Measurements from ENCODE around the gene DTNBP1.

DTNBP1 gene

GRCh38 chr6:15513131-15513771 is 149.6 kb downstream of the DTNBP1 start:
- no peak for FAIRE-seq

DNA sequence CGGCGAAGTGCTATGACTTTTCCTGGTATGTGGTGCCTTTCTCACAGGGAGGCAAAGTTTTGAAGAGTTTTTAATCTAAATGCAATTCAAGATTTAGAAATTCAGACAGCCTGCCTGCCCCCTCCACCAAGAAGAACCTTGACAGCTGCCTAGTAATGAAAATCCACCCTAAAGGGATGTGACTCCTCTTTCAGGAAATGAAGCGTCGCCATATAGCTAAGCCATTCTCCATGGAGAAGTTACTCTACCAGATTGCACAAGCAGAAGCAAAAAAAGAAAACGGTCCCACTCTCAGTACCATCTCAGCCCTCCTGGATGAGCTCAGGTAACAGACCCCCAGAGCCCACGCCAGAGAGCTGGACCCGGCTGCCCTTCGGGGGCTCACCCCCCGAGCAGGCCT is 150.1 kb downstream of the DTNBP1 start:
- no peak for FAIRE-seq

DNA sequence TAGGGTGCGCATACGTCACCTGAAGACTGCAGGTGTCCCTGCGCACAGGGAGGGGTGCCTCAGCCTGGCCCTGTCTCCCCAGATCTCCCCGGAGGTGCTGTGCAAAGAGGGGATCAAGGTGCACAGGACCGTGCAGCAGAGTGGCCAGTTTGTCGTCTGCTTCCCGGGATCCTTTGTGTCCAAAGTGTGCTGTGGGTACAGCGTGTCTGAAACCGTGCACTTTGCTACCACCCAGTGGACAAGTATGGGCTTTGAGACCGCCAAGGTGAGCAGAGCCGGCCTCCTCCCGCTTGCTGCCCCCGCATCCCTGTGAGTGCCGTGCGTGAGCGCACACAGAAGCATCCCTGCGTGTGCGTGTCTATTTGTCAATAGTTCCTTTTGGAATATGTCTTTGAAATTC is 150.7 kb downstream of the DTNBP1 start:
- no peak for FAIRE-seq

GRCh38 chr6:15511248-15512125 is 151.3 kb downstream of the DTNBP1 start:
- no peak for FAIRE-seq

GRCh38 chr6:15510536-15511247 is 152.1 kb downstream of the DTNBP1 start:
- no peak for FAIRE-seq

DNA sequence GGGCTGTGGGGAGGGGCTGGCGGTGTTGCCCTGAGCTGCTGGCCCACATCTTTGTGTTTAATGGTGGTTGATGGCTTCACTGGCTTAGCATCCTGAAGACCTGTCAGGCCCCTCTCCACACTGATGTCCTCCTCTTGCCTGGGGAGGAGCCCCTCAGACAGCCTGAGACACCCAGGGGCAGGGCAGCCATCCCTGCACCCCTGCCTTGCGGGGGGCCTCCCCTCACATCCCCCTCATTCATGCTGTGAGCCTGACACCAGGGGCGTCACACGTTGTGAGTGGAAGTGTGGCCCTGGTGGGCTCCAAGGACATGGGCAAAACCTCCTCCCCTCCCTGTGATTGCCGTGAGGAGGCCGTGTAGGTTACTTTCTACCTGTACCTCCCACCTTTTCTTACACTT is 152.7 kb downstream of the DTNBP1 start:
- no peak for FAIRE-seq

DNA sequence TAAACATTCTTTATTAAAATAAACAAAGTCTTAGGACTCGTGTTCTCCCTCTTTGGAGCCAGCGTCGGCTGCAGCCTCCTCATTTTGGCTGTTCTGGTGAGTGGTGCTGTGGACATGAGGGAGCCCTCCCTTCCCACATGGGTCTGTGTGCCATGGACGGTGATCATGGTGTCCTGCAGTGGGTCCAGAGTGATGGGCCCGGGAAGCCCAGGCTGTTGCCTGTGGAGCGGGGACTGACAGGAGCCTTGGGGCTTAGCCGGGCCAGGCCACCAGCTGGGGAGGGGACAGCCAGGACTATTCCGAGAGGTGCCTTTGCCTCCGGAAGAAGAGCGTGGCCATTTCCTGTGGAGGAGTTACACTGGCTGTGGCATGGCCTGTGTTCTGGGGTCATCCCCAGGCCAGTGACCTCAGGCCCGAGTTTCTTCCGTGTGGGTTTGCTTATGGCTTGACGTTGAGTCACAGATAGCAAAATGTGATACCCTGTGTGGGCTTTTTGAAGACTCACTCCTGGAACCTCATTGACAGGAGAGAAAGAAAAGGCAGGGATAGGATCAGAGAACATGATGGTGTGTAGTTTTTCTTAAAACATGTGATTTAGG is 153.4 kb downstream of the DTNBP1 start:
- FAIRE-seq, result no peak

DNA sequence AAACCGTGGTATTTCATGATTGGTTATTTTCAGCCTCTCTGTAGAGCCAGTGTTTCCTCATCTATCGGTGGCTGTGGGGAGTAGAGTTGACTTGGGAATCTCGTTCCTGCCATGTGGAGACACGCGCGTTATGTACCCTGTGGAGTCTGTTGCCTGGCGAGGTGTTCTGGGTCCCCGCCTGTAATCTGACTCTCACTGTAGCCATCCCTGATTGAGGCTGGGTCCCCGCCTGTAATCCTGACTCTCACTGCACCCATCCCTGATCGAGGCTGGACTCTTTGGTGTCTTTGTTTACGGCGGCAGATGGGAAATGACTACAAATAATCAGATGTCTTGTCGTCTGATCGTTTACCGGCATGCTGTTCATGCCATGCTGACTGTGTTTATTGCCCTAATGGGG is 153.9 kb downstream of the DTNBP1 start:
- FAIRE-seq, result no peak

DNA sequence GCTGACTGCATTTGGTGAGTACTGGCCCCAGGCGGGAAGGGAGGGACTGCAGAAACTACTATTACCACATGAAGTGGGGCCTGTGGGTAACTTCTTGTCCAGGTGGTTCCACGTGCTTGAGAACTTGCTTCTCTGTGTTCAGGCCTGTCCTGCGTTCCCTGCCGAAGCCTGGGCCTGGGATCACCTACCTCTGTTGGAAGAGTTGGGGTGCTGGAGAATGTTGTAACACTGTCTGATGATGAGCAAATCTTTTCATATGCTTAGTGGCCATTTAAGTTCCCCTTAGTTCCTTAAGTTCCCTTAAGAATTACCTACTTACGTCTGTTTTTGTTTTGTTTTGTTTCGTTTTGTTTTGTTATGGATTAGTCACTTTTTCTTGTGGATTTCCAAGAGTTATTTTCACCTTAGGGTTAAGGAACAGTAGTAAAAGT is 154.4 kb downstream of the DTNBP1 start:
- no peak for FAIRE-seq

DNA sequence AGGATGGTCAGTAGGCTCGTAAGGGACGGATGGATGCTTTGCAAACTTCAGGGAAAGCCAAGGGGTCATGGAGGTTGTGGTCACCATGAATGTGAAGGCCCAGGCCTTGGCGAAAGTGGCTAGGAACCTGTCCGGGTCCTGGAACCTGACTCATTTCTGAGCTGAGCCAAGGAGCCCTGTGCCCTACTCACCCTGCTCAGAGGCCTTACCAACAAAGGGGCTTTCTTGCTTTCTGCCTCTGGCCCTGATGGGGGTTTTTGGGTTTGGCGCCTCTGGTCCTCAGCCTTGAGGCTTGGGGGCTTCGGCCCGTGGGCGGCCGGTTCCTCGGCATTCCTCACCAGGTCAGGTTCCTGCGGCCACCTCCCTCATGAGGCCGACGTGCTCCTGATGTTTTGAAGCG is 155.1 kb downstream of the DTNBP1 start:
- no peak for FAIRE-seq

- FAIRE-seq, result no peak
Measured at GRCh38 chr6:15507221-15507620, 155.6 kb downstream of the DTNBP1 start.

DNA sequence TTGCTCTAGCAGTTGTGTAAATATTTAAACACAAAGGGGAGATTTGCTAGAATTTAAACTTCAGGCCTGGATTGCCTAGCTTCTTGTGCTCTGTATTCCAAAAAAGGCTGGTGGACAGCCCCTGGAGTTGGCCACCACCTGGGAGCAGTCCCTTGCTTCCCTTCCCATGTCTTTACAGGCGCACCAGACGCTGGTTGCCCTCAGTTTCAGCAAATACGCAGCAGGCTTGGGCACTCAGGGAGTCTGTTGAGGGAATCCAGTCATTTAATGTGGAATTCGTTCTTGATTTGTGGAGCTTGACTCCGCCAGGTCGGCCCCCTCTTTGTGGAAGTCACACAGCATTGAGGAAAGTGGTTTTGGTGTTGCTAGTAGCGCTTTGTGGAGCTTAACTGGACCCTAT is 156.8 kb downstream of the DTNBP1 start:
- FAIRE-seq, result no peak

DNA sequence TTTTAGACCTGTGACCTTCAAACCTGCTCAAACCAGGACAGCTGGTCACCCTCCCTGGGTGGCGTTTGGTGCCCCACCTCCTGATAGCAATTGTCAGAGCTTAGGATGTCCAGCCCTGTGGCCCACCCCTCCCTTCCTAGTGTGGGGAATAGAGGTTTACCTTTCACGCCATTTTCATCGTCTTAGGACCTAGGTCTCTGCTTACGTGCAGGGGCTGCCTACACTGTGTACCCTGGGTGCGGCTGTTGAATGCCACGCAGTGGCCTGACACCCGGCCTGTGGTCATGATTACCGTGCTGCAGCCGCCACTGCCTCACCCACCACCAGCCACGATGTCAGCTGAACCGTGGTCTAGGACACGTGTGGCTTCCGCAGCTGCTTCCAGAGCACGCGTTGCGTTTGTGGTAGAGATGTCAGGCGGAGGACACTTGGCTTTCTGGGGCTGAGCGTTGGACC is 157.3 kb downstream of the DTNBP1 start:
- no peak for FAIRE-seq

DNA sequence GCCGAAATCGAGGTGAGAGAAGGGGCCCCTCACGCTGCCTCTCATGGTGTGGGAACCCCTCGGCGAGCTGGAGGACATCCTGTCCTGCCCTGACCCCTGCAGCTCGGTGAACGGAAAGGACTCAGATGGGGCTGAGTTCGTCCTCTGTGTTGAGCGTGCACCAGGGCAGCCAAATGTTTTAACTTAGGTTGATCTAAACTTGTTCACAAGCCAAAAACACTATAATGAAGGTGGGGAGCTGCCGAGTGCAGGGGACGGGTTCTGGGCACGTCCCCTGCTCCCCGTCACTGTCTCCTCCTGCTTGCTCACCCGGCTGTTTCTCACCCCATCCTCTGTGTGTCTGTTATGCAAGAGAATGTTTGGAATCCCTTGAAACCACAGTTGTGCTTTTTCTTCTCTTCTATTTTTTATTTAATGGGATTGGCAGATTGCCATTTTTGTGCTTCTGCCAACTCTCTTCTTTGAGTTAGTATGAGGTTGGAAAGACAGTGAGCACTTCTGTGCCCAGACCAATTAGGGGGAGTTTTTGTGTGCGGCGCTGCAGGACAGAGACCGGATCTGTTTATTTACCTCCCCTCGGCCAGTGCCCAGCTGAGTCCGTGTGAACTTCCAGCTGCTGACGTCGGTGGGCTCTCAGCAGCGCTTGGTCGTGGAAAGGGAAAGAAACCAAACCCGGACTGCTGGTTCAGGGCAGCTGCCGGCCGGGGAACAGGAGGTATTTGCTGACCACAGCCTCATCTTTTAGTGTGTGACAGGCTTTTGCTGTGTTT is 158.1 kb downstream of the DTNBP1 start:
- FAIRE-seq, result no peak

DNA sequence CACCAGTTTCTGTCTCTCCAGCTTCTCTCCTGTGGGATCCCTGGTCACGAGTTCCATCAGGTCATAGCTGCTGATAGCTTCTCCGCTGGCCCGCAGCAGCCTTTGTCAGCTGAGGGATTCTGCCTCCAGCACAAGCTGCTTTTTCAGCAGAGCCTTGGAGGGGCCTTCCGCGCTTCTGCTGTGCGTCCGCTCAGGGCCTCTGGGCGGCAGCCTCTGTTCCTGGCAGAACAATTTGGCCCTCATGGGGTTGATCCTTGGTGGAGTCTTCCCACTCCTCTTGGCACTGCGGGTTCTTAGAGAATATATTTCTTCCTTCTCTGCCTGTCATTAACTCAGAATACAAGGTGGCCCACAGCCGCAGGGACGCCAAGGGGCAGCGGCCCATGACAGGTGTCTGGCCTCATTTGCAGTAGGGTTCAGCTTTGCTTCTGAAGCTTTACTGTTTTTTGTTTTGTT is 158.8 kb downstream of the DTNBP1 start:
- no peak for FAIRE-seq

DNA sequence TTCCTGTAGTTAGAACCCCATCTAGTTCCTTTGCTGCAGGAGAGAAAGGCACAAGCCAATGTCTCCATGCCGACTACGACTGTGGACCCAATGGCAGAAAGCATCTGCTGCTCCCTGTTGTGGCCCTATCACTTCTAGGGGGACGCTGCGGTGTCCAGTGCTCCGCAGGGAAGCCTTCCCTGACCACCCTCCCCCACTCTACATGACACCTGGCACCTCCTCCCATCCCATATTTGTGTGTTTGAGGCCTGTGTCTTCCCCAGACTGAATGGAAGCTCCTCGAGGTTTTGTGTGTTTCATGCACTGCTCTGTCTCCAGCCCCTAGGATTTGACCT is 159.5 kb downstream of the DTNBP1 start:
- FAIRE-seq, result no peak

GRCh38 chr6:15502446-15503345 is 160.1 kb downstream of the DTNBP1 start:
- no peak for FAIRE-seq

DNA sequence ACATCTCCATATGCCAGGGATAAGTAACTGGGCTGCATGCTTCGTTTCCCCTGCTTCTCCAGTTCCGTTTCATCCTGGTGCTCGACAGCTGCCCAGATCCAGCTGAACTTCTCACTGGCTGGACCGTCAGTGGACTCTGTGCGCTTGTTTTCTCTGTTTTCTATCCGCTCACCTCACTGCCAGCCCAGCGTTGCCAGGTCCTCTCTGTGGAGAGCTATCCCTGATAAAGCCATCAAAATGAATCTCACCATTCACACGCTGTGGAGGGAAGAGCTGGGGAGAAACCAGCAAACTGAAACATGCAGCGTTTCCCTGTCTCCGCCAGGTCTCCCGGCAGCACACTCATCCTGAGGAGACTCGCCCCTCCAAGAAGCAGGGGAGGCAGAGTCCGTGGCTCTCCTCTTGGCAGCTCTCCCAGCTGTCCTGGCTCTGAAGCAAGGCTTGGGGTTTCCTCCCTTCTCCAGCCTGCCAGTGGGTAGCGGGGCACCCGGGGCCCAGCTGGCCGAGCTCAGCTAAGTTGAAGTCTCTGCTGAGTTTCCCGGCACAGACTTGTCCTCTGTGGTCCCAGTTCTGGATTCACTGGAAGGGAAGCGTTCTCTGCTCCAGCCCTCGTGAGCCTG is 160.9 kb downstream of the DTNBP1 start:
- FAIRE-seq, result no peak

- FAIRE-seq, result no peak
Measured at GRCh38 chr6:15500901-15501825, 161.7 kb downstream of the DTNBP1 start.

Measured in islet of Langerhans (tissue), 1 donor.